ENCODE data around the gene STRBP. TPM values are rescaled to one million over a fixed set of nuclear protein-coding genes. Genes with fewer than 3 reads are reported as not detected.
"Not testable (repeated sequence)": the region's sequence is repeated elsewhere in the genome, so short reads cannot be mapped to it uniquely, and the experiment has no call there.

STRBP gene
- total RNA-seq, 2 donors from 2014 or later: 2.8 to 3.3 TPM

DNA sequence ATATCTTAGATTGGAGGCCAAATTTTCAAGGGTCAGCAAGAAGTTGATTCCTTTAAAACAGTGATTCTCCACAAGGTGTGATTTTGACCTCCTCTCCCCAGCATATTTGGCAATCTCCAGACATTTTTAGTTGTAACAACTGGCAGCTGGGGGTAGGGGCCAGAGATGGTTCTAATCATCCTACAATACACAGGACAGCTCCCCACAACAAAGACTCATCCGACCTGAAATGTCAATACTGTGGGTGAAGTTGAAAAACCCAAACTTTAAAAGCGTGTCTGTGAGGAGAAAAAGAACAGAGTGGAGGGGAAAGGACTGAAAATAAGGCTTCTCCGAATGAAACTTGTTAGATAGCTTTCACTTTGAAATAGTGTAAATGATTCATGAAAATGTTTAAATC lies 10.0 kb upstream of the STRBP start:
- H3K36me3 ChIP-seq: no peaks in the 10 kb centered on the region
- DNase-seq (ENCODE audit: low spot score): no peak
- no peak for TF ChIP-seq CTCF (IDR thresholded peaks at IDR 0.05)
- no peak overlapping the region for H3K4me3 ChIP-seq
- no peaks in the 10 kb centered on the region for H3K9me3 ChIP-seq
- H3K4me1 ChIP-seq (ENCODE audit: control insufficient read depth in 1 of 2, low read depth in 2 of 2): no peaks in the 10 kb centered on the region
- H3K27ac ChIP-seq: no peak overlapping the region
- H3K27me3 ChIP-seq (replicated peaks; ENCODE audit: insufficient read depth): no peaks in the 10 kb centered on the region
- ATAC-seq (ENCODE audit: insufficient number of reproducible peaks, low FRiP score, low read depth): no peak

- no peak overlapping the region for H3K4me3 ChIP-seq
Observed at GRCh38 chr9:123276551-123276950, 8.2 kb upstream of the STRBP start.

DNA sequence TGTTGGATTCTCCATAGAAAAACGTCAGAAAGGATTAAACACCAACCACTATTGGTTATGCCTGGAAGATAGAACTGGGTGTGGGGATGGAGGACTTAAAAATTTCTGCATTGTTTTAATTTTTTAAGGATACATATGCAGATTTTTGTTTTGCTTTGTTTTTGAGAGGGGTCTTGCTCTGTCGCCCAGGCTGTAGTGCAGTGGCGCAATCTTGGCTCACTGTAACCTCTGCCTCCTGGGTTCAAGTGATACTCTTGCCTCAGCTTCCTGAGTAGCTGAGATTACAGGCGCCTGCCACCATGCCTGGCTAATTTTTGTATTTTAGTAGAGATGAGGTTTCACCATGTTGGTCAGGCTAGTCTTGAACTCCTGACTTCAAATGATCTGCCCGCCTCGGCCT lies 2.7 kb upstream of the STRBP start:
- not testable (repeated sequence) for DNase-seq (ENCODE audit: low spot score); H3K27me3 ChIP-seq (replicated peaks; ENCODE audit: insufficient read depth); ATAC-seq (ENCODE audit: insufficient number of reproducible peaks, low FRiP score, low read depth); H3K36me3 ChIP-seq; H3K4me3 ChIP-seq; H3K27ac ChIP-seq; H3K4me1 ChIP-seq (ENCODE audit: control insufficient read depth in 1 of 2, low read depth in 2 of 2); H3K9me3 ChIP-seq

More at GRCh38 chr9:123276551-123276950, 8.2 kb upstream of the STRBP start:
- Histone ChIP-seq H3K4me1 (ENCODE audit: control insufficient read depth in 1 of 2, low read depth in 2 of 2) (no peaks in the 10 kb centered on the region), H3K27ac (no peak overlapping the region), H3K9me3 (no peaks in the 10 kb centered on the region), H3K27me3 (replicated peaks; ENCODE audit: insufficient read depth) (no peaks in the 10 kb centered on the region), H3K36me3 (no peaks in the 10 kb centered on the region)
- ATAC-seq (ENCODE audit: insufficient number of reproducible peaks, low FRiP score, low read depth) (no peak), DNase-seq (ENCODE audit: low spot score) (no peak)
- no peak for TF ChIP-seq CTCF (IDR thresholded peaks at IDR 0.05)

DNA sequence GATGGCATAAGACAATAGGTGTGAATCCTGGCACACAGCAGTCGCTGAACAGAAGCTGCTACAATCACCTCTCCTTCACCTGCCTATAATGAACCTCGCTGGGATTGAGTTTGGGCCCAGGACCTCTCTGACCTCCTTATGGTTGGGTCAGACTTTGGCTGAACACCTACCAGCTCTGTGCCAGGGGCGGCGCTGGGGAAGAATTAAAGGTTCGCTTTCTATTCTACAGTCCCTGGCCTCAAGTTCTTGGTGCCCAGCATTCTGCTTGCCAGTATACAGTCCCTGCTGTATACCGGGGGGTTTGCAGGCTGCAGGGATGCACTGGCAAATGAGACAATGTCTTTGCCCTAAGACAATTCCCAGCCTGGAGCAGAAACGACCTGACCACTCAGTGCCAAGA lies 895 bp upstream of the STRBP start:
- ATAC-seq (ENCODE audit: insufficient number of reproducible peaks, low FRiP score, low read depth) (no peak), DNase-seq (ENCODE audit: low spot score) (no peak)
- Histone ChIP-seq H3K4me1 (ENCODE audit: control insufficient read depth in 1 of 2, low read depth in 2 of 2) (peaks cover 0 to 4% of the 10 kb centered on the region in 2 donors), H3K9me3 (no peaks in the 10 kb centered on the region), H3K4me3 (peak overlapping the region; percentile 99), H3K36me3 (no peaks in the 10 kb centered on the region), H3K27ac (no peak overlapping the region), H3K27me3 (replicated peaks; ENCODE audit: insufficient read depth) (no peaks in the 10 kb centered on the region)
- no peak for TF ChIP-seq CTCF (IDR thresholded peaks at IDR 0.05)

DNA sequence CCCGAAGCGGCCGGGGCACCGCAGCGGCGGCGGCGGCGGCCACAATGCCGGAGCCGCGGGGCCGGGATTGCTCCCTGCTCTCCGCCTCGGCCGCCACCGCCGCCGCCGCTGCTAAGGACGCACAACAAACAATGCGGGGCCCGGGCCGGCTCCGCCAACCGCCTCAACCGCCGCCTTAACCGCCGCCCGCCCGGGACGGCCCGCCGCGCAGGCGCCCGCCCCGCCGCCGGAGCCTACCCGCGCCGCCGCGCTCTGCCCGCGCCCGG lies 254 bp downstream of the STRBP start:
- Histone ChIP-seq H3K27ac (no peak overlapping the region), H3K4me1 (ENCODE audit: control insufficient read depth in 1 of 2, low read depth in 2 of 2) (peaks cover 0 to 4% of the 10 kb centered on the region in 2 donors), H3K9me3 (no peaks in the 10 kb centered on the region), H3K27me3 (replicated peaks; ENCODE audit: insufficient read depth) (no peaks in the 10 kb centered on the region), H3K36me3 (no peaks in the 10 kb centered on the region), H3K4me3 (peak overlapping the region; percentile 99)
- TF ChIP-seq CTCF (IDR thresholded peaks at IDR 0.05): no peak
- DNase-seq (ENCODE audit: low spot score) (no peak), ATAC-seq (ENCODE audit: insufficient number of reproducible peaks, low FRiP score, low read depth) (peak; percentile 33)

GRCh38 chr9:123267481-123268198 lies 746 bp downstream of the STRBP start:
- Histone ChIP-seq H3K4me1 (ENCODE audit: control insufficient read depth in 1 of 2, low read depth in 2 of 2) (peaks cover 0 to 4% of the 10 kb centered on the region in 2 donors), H3K27ac (no peak overlapping the region), H3K9me3 (no peaks in the 10 kb centered on the region), H3K4me3 (peak overlapping the region; percentile 99), H3K27me3 (replicated peaks; ENCODE audit: insufficient read depth) (no peaks in the 10 kb centered on the region), H3K36me3 (no peaks in the 10 kb centered on the region)
- TF ChIP-seq CTCF (IDR thresholded peaks at IDR 0.05): no peak
- no peak for ATAC-seq (ENCODE audit: insufficient number of reproducible peaks, low FRiP score, low read depth)
- DNase-seq (ENCODE audit: low spot score): no peak
